HFFc6 (cell line): ENCODE data around the gene SAYSD1. TPM values are rescaled to one million over a fixed set of nuclear protein-coding genes. Genes with fewer than 3 reads are reported as not detected.

Experiments used
- DNase-seq: peaks from one replicate; pipeline ENCODE4 v3.0.0-alpha.2; 2018
- H3K27ac Mint-ChIP-seq: 2 replicates; pipeline ENCODE4 v1.8.0; 2020; ENCODE audit warnings: mild to moderate bottlenecking, mixed read lengths
- H3K27me3 Mint-ChIP-seq: 2 replicates; pipeline ENCODE4 v1.8.0; 2021; ENCODE audit warnings: mild to moderate bottlenecking, moderate library complexity, mixed read lengths; ENCODE audit not compliant: insufficient read depth
- H3K36me3 Mint-ChIP-seq: 2 replicates; pipeline ENCODE4 v1.8.0; 2021; ENCODE audit warnings: low read depth, mixed read lengths
- H3K4me1 Mint-ChIP-seq: 2 replicates; pipeline ENCODE4 v1.8.0; 2020; ENCODE audit warnings: low read depth, mixed read lengths
- H3K4me3 Mint-ChIP-seq: 2 replicates; pipeline ENCODE4 v1.8.0; 2020; ENCODE audit warnings: mild to moderate bottlenecking, moderate library complexity, mixed read lengths
- H3K9me3 Mint-ChIP-seq: 2 replicates; pipeline ENCODE4 v1.8.0; 2020; ENCODE audit warnings: mild to moderate bottlenecking, mixed read lengths
- CTCF ChIP-seq: fragments of 200-600 bp; sonication (generic); IDR thresholded peaks from 2 replicates; pipeline ENCODE4 v1.5.0; 2021; ENCODE audit warnings: antibody characterized with exemption, mild to moderate bottlenecking
- total RNA-seq, 6 experiments: library from RNA; stranded (reverse); fragmentation: NEBNext Ultra II Directional; extraction: Animal tissue kit (Norgen Biotek cat#: 25700); gene quantifications; 2 replicates in 1 of 6; 3 replicates in 5 of 6; pipeline ENCODE4 v1.2.3, GENCODE V29; 2021

SAYSD1 gene
- total RNA-seq, 6 experiments from 2014 or later, result 6.0 to 8.2 (median 7.5) TPM

GRCh38 chr6:39059496-39060310, 55.3 kb downstream of the SAYSD1 start:
- Mint-ChIP-seq H3K4me1 (no peaks in the 10 kb centered on the region), H3K4me3 (no peak overlapping the region), H3K9me3 (no peaks in the 10 kb centered on the region), H3K27me3 (peaks cover 24% of the 10 kb centered on the region), H3K36me3 (no peaks in the 10 kb centered on the region), H3K27ac (no peak overlapping the region)
- no peak for DNase-seq
- TF ChIP-seq CTCF, result no peak

- H3K36me3 Mint-ChIP-seq, result no peaks in the 10 kb centered on the region
Observed at GRCh38 chr6:39058471-39059147, 56.4 kb downstream of the SAYSD1 start.

GRCh38 chr6:39057251-39058155, 57.5 kb downstream of the SAYSD1 start:
- Mint-ChIP-seq H3K9me3 (no peaks in the 10 kb centered on the region), H3K4me1 (no peaks in the 10 kb centered on the region), H3K4me3 (no peak overlapping the region), H3K27me3 (peaks cover 22% of the 10 kb centered on the region), H3K36me3 (no peaks in the 10 kb centered on the region), H3K27ac (no peak overlapping the region)
- no peak for DNase-seq
- TF ChIP-seq CTCF, result no peak

More at GRCh38 chr6:39058471-39059147, 56.4 kb downstream of the SAYSD1 start:
- Mint-ChIP-seq H3K4me1 (no peaks in the 10 kb centered on the region), H3K4me3 (no peak overlapping the region), H3K27ac (no peak overlapping the region), H3K9me3 (no peaks in the 10 kb centered on the region), H3K27me3 (peaks cover 24% of the 10 kb centered on the region)
- no peak for DNase-seq
- no peak for TF ChIP-seq CTCF

GRCh38 chr6:39056681-39057080, 58.3 kb downstream of the SAYSD1 start:
- Mint-ChIP-seq H3K36me3 (no peaks in the 10 kb centered on the region), H3K9me3 (no peaks in the 10 kb centered on the region), H3K27me3 (peaks cover 28% of the 10 kb centered on the region), H3K27ac (no peak overlapping the region), H3K4me1 (no peaks in the 10 kb centered on the region), H3K4me3 (no peak overlapping the region)
- no peak for DNase-seq
- TF ChIP-seq CTCF, result no peak

- no peaks in the 10 kb centered on the region for H3K4me1 Mint-ChIP-seq
- TF ChIP-seq CTCF, result no peak
- no peak overlapping the region for H3K27ac Mint-ChIP-seq
- no peak overlapping the region for H3K4me3 Mint-ChIP-seq
- H3K27me3 Mint-ChIP-seq, result peaks cover 29% of the 10 kb centered on the region
- H3K9me3 Mint-ChIP-seq, result no peaks in the 10 kb centered on the region
- DNase-seq, result no peak
- no peaks in the 10 kb centered on the region for H3K36me3 Mint-ChIP-seq
Observed at GRCh38 chr6:39056191-39056590, 58.8 kb downstream of the SAYSD1 start.
